DOHH2 (cell line): ENCODE data around the gene ANKRD42.

Source experiments
- CTCF ChIP-seq: fragments of 200-600 bp; sonication (generic); IDR thresholded peaks from one replicate; pipeline ENCODE4 v1.5.1; 2014; ENCODE audit warnings: antibody characterized with exemption, mild to moderate bottlenecking, low read depth, low read length; ENCODE audit not compliant: poor library complexity, severe bottlenecking
- EZH2phosphoT487 ChIP-seq: fragments of 200-600 bp; sonication (generic); IDR thresholded peaks from 2 replicates; pipeline ENCODE4 v1.6.1; 2017; ENCODE audit warnings: borderline replicate concordance, mild to moderate bottlenecking, antibody characterized with exemption, low read length, moderate library complexity, mixed read lengths

- no peak for TF ChIP-seq CTCF
- no peak for TF ChIP-seq EZH2phosphoT487
Observed at GRCh38 chr11:83194281-83195142, 1.0 kb downstream of the ANKRD42 start.
